Spinal cord (tissue), 10 donors: ENCODE data around the gene EPHA10. TPM values are rescaled to one million over a fixed set of nuclear protein-coding genes. Genes with fewer than 3 reads are reported as not detected.
"Not testable (repeated sequence)": the region's sequence is repeated elsewhere in the genome, so short reads cannot be mapped to it uniquely, and the experiment has no call there.

ENCODE experiments used
- DNase-seq, 6 donors: peaks; one replicate each; pipeline versions ENCODE4 v3.0.0 to v3.0.0-alpha.2; 2013 to 2015; ENCODE audit warnings: low spot score in 6 of 6, low read depth in 4 of 6
- H3K27ac ChIP-seq: one replicate; pipeline ENCODE4 v1.5.1; 2013; ENCODE audit warnings: low read depth, low read length, control low read depth
- H3K27me3 ChIP-seq: one replicate; pipeline ENCODE4 v1.6.1; 2013; ENCODE audit warnings: low read length; ENCODE audit not compliant: control insufficient read depth, insufficient read depth
- H3K36me3 ChIP-seq: one replicate; pipeline ENCODE4 v1.6.1; 2013; ENCODE audit warnings: low read length; ENCODE audit not compliant: control insufficient read depth, insufficient read depth
- H3K4me1 ChIP-seq: one replicate; pipeline ENCODE4 v1.6.1; 2013; ENCODE audit warnings: low read length; ENCODE audit not compliant: control insufficient read depth, insufficient read depth
- H3K4me3 ChIP-seq: one replicate; pipeline ENCODE4 v1.5.1; 2013; ENCODE audit warnings: low read depth, low read length, control low read depth
- H3K9me3 ChIP-seq: one replicate; pipeline ENCODE4 v1.6.1; 2013; ENCODE audit warnings: low read length; ENCODE audit not compliant: control insufficient read depth, insufficient read depth
- WGBS: methylation state at CpG from one replicate; pipeline ENCODE4 v1.1.5; 2013; ENCODE audit warnings: missing lambda C conversion rate; ENCODE audit not compliant: insufficient coverage; 5-methylcytosine and 5-hydroxymethylcytosine counted together
- polyA plus RNA-seq, 2 donors: library from polyadenylated mRNA; unstranded; fragments of 120-200 nt; gene quantifications; one replicate each; pipeline ENCODE4 v1.2.1, GENCODE V29; 2013; ENCODE audit not compliant: insufficient read length in 2 of 2
- total RNA-seq, 2 donors: library from RNA; depleted of rRNA in 1 of 2; stranded (reverse); fragments of 120-200 nt in 1 of 2; fragments of >200 nt in 1 of 2; gene quantifications; one replicate each; pipeline versions ENCODE4 v1.2.3 to v1.2.4, GENCODE V29; 2013 to 2014
- donor health status: healthy.

EPHA10 gene
- total and polyA plus RNA-seq, 4 donors = 4.8 to 21.9 (median 11.1) TPM

- no CpG with 5 or more reads among the region's 2 CpGs for WGBS
- no peak overlapping the region for H3K27ac ChIP-seq
- no peak overlapping the region for H3K4me3 ChIP-seq
- no peak for DNase-seq
- no peaks in the 10 kb centered on the region for H3K9me3 ChIP-seq
- peaks cover 11% of the 10 kb centered on the region for H3K27me3 ChIP-seq
- H3K4me1 ChIP-seq = peaks cover 5% of the 10 kb centered on the region
- peaks cover 3% of the 10 kb centered on the region for H3K36me3 ChIP-seq
Measured at GRCh38 chr1:37739222-37739621, 25.7 kb downstream of the EPHA10 start.

- not testable (repeated sequence) for DNase-seq, H3K4me3 ChIP-seq, H3K9me3 ChIP-seq, H3K36me3 ChIP-seq, H3K4me1 ChIP-seq, H3K27ac ChIP-seq
- WGBS = 100% methylated on average over 1 of the region's 4 CpGs
- peaks cover 11% of the 10 kb centered on the region for H3K27me3 ChIP-seq
Measured at GRCh38 chr1:37738619-37739018, 26.3 kb downstream of the EPHA10 start.

GRCh38 chr1:37737975-37738374 lies 26.9 kb downstream of the EPHA10 start:
- H3K4me3 ChIP-seq, H3K9me3 ChIP-seq, DNase-seq, H3K27ac ChIP-seq, H3K36me3 ChIP-seq, H3K4me1 ChIP-seq: not testable (repeated sequence)
- peaks cover 11% of the 10 kb centered on the region for H3K27me3 ChIP-seq
- 85% methylated on average over 4 of the region's 7 CpGs for WGBS

GRCh38 chr1:37734629-37735591 lies 30.0 kb downstream of the EPHA10 start:
- no peaks in the 10 kb centered on the region for H3K9me3 ChIP-seq
- H3K27me3 ChIP-seq = peaks cover 11% of the 10 kb centered on the region
- no peak overlapping the region for H3K27ac ChIP-seq
- peaks cover 12% of the 10 kb centered on the region for H3K36me3 ChIP-seq
- WGBS = 13% methylated on average over 28 of the region's 32 CpGs
- DNase-seq = peak in 1 of 6 donors; percentile 39
- H3K4me1 ChIP-seq = peaks cover 5% of the 10 kb centered on the region
- H3K4me3 ChIP-seq = no peak overlapping the region

- H3K4me1 ChIP-seq = peaks cover 7% of the 10 kb centered on the region
- no peak overlapping the region for H3K4me3 ChIP-seq
- no peaks in the 10 kb centered on the region for H3K9me3 ChIP-seq
- no peak for DNase-seq
- H3K27ac ChIP-seq = no peak overlapping the region
- H3K36me3 ChIP-seq = peaks cover 19% of the 10 kb centered on the region
- peaks cover 11% of the 10 kb centered on the region for H3K27me3 ChIP-seq
- 77% methylated on average over 12 of the region's 12 CpGs for WGBS
Measured at GRCh38 chr1:37732111-37732780, 32.7 kb downstream of the EPHA10 start.

GRCh38 chr1:37731312-37732019 lies 33.5 kb downstream of the EPHA10 start:
- Histone ChIP-seq H3K9me3 (no peaks in the 10 kb centered on the region), H3K4me1 (peaks cover 15% of the 10 kb centered on the region), H3K36me3 (peaks cover 24% of the 10 kb centered on the region), H3K27me3 (peaks cover 11% of the 10 kb centered on the region), H3K4me3 (no peak overlapping the region), H3K27ac (no peak overlapping the region)
- DNase-seq = no peak
- WGBS = 88% methylated on average over 13 of the region's 15 CpGs

- Histone ChIP-seq H3K4me3 (no peak overlapping the region), H3K27ac (no peak overlapping the region), H3K4me1 (peaks cover 25% of the 10 kb centered on the region), H3K36me3 (peaks cover 27% of the 10 kb centered on the region), H3K27me3 (peaks cover 6% of the 10 kb centered on the region), H3K9me3 (no peaks in the 10 kb centered on the region)
- WGBS = 71% methylated on average over 1 of the region's 5 CpGs
- no peak for DNase-seq
Measured at GRCh38 chr1:37730376-37730775, 34.5 kb downstream of the EPHA10 start.

- H3K27ac ChIP-seq = no peak overlapping the region
- WGBS = 82% methylated on average over 4 of the region's 4 CpGs
- peaks cover 27% of the 10 kb centered on the region for H3K4me1 ChIP-seq
Measured at GRCh38 chr1:37728416-37728815, 36.5 kb downstream of the EPHA10 start.

GRCh38 chr1:37726751-37727585 lies 38.0 kb downstream of the EPHA10 start:
- peaks cover 37% of the 10 kb centered on the region for H3K4me1 ChIP-seq
- H3K36me3 ChIP-seq = peaks cover 31% of the 10 kb centered on the region
- no peak overlapping the region for H3K4me3 ChIP-seq
- 45% methylated on average over 14 of the region's 15 CpGs for WGBS
- no peaks in the 10 kb centered on the region for H3K9me3 ChIP-seq
- H3K27ac ChIP-seq = peak overlapping the region; percentile 27
- H3K27me3 ChIP-seq = no peaks in the 10 kb centered on the region
- DNase-seq = peak in 4 of 6 donors; percentile 1 to 89 (median 48)

More at GRCh38 chr1:37728416-37728815, 36.5 kb downstream of the EPHA10 start:
- no peak for DNase-seq
- Histone ChIP-seq H3K27me3 (no peaks in the 10 kb centered on the region), H3K4me3 (no peak overlapping the region), H3K36me3 (peaks cover 26% of the 10 kb centered on the region), H3K9me3 (no peaks in the 10 kb centered on the region)
